MM.1S (cell line): ENCODE measurements around the gene HOXC9.

ENCODE experiments used
- DNase-seq: peaks from one replicate; pipeline ENCODE4 v3.0.0-alpha.2; 2015
- H2AFZ ChIP-seq: fragments of 300-600 bp; sonication (generic); 2 replicates; pipeline ENCODE4 v1.6.0; 2016; ENCODE audit warnings: antibody characterized with exemption, low read length
- H3F3A ChIP-seq: fragments of 300-600 bp; sonication (generic); 2 replicates; pipeline ENCODE4 v1.6.1; 2016; ENCODE audit warnings: mild to moderate bottlenecking, antibody characterized with exemption, low read length, moderate library complexity, mixed read lengths; ENCODE audit not compliant: insufficient read depth
- H3K27ac ChIP-seq: fragments of 300-600 bp; sonication (generic); 2 replicates; pipeline ENCODE4 v1.5.1; 2016; ENCODE audit warnings: mild to moderate bottlenecking, low read length
- H3K27me3 ChIP-seq: fragments of 300-600 bp; sonication (generic); replicated peaks from 2 replicates; pipeline ENCODE4 v1.6.0; 2016; ENCODE audit warnings: low read length; ENCODE audit not compliant: insufficient read depth
- H3K36me3 ChIP-seq: fragments of 300-600 bp; sonication (generic); replicated peaks from 2 replicates; pipeline ENCODE4 v1.6.1; 2016; ENCODE audit warnings: mild to moderate bottlenecking, low read length, mixed read lengths; ENCODE audit not compliant: insufficient read depth
- H3K4me1 ChIP-seq: fragments of 300-600 bp; sonication (generic); 2 replicates; pipeline ENCODE4 v1.6.1; 2016; ENCODE audit warnings: low read length, mixed read lengths
- H3K4me2 ChIP-seq: fragments of 300-600 bp; sonication (generic); 2 replicates; pipeline ENCODE4 v1.6.0; 2016; ENCODE audit warnings: low read depth, low read length
- H3K4me3 ChIP-seq: fragments of 300-600 bp; sonication (generic); 2 replicates; pipeline ENCODE4 v1.5.1; 2016; ENCODE audit warnings: low read length, mixed read lengths
- H3K79me2 ChIP-seq: fragments of 300-600 bp; sonication (generic); 2 replicates; pipeline ENCODE4 v1.6.1; 2016; ENCODE audit warnings: mixed run types, low read length, mixed read lengths
- H3K9ac ChIP-seq: fragments of 300-600 bp; sonication (generic); 2 replicates; pipeline ENCODE4 v1.6.1; 2016; ENCODE audit warnings: low read length, mixed read lengths
- H3K9me2 ChIP-seq: fragments of 300-600 bp; sonication (generic); replicated peaks from 2 replicates; pipeline ENCODE4 v1.6.1; 2016; ENCODE audit warnings: mild to moderate bottlenecking, low read length, mixed read lengths; ENCODE audit not compliant: insufficient read depth
- H3K9me3 ChIP-seq: fragments of 300-600 bp; sonication (generic); replicated peaks from 2 replicates; pipeline ENCODE4 v1.6.1; 2016; ENCODE audit warnings: mild to moderate bottlenecking, low read length, mixed read lengths; ENCODE audit not compliant: insufficient read depth
- H4K20me1 ChIP-seq: fragments of 300-600 bp; sonication (generic); 2 replicates; pipeline ENCODE4 v1.6.1; 2016; ENCODE audit warnings: mild to moderate bottlenecking, low read length, moderate library complexity, mixed read lengths; ENCODE audit not compliant: insufficient read depth
- CTCF ChIP-seq: fragments of 300-600 bp; sonication (generic); IDR thresholded peaks from 2 replicates; pipeline ENCODE4 v1.5.1; 2016; ENCODE audit warnings: antibody characterized with exemption, low read length, mixed read lengths
- EZH2 ChIP-seq: fragments of 300-600 bp; sonication (generic); optimal IDR thresholded peaks from 2 replicates; pipeline ENCODE3; 2017; ENCODE audit warnings: low read depth, mild to moderate bottlenecking, antibody characterized with exemption, low read length, mixed read lengths
- EZH2phosphoT487 ChIP-seq: fragments of 300-600 bp; sonication (generic); IDR thresholded peaks from 2 replicates; pipeline ENCODE4 v1.6.1; 2018; ENCODE audit warnings: antibody characterized with exemption, low read length

Gene HOXC9

DNA sequence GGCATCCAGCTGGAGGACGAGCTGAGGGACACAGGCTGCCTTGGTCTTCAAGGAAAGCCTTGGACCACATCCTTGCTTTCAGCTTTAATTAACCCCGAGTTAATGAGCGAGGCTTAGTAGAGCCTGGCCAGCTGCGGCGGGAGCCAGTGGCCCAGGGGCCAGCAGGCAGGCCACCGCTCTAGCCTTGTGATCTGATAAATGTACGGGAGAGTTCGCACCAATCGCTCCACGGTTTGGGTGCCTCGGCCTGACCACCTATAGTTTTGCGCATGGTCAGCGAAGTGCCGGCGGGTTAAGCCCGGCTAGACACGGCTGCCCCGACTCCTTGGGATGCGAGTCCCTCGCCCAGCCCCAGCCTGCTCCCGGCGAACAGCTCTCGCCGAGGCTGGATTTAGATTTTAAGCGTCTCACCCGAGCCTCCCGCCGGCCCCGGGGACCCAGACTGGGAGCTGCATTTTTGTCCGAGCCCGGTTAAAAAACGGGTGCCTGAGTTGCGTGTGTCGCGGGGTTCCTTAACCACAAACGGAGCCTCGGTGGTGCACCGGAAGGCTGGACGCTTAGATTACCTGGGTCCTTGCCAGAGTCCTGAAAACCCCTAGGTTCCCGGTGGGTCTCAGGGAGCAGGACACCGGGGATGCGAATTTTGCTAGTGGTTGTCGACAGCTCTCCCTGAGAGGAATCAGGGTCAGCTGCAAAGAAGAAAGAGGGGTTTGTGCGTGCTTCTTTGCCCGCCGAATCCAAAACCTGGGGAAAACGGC lies 48.2 kb upstream of the HOXC9 start:
- Histone ChIP-seq H3K9me2 (no peaks in the 10 kb centered on the region), H4K20me1 (no peaks in the 10 kb centered on the region)

GRCh38 chr12:53952335-53952694 lies 47.6 kb upstream of the HOXC9 start:
- Histone ChIP-seq H3K9me3 (no peaks in the 10 kb centered on the region), H3F3A (no peaks in the 10 kb centered on the region), H3K9ac (no peak overlapping the region), H4K20me1 (no peaks in the 10 kb centered on the region), H2AFZ (no peak overlapping the region), H3K4me3 (no peak overlapping the region), H3K36me3 (no peaks in the 10 kb centered on the region), H3K4me2 (no peak overlapping the region), H3K4me1 (0 out of 2 replicates have a peak, but pooled peaks cover 5% of the 10 kb centered on the region), H3K27ac (no peak overlapping the region), H3K27me3 (peaks cover 99% of the 10 kb centered on the region), H3K9me2 (no peaks in the 10 kb centered on the region), H3K79me2 (no peaks in the 10 kb centered on the region)
- TF ChIP-seq EZH2phosphoT487 = no peak
- no peak for TF ChIP-seq EZH2
- no peak for TF ChIP-seq CTCF
- DNase-seq = no peak

More for the DNA sequence above, 48.2 kb upstream of the HOXC9 start:
- DNase-seq = no peak
- Histone ChIP-seq H3K4me2 (no peak overlapping the region), H3K9me3 (no peaks in the 10 kb centered on the region), H3K27me3 (peaks cover 99% of the 10 kb centered on the region), H3K4me3 (no peak overlapping the region), H3K9ac (no peak overlapping the region), H3F3A (no peaks in the 10 kb centered on the region), H3K27ac (no peak overlapping the region), H3K4me1 (0 out of 2 replicates have a peak, but pooled peaks cover 1% of the 10 kb centered on the region), H3K79me2 (no peaks in the 10 kb centered on the region), H3K36me3 (no peaks in the 10 kb centered on the region), H2AFZ (no peak overlapping the region)
- no peak for TF ChIP-seq CTCF
- no peak for TF ChIP-seq EZH2
- TF ChIP-seq EZH2phosphoT487 = 0 out of 2 replicates have a peak, but pooled peaks have one; percentile 79

DNA sequence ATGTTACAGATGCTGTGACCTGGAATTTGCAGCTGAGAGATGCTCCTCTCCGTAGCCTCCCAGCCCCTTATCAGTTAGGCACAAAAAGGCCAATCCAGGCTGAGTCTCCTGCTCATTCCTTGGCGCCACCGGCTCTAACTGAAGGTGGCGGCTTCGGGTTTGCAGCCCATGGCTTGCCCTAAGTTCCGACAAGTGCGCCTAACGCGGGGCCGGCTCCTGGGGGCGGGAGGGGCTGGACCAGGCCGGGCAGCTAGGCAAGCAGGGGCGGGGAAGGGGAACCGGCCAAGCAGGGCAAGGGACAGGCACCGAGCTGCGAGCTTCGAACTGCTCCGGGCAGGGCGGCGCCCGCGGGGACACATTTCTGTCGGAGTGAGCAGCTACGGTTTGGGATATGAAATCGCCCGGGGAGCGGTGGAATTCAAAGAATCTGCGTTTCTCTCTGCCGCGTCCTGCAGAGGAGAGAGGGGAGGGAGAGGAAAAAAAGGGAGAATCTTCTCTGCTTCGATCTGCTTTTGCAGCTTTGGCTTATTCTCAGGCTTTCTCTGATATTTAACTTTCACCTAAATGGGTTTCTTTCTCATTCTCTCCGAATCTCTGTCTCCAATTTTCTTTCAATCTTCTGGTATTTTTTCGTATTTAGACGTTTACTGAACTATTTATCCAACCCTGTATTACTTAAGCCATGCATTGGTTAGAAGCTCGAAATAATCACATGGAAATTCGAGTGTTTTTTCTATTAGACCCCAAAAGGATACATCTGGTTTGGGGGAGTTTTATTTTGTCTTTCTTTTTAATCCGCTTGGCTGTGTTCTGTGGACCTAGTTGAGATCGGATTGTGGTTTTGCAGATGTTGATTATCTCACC lies 46.9 kb upstream of the HOXC9 start:
- Histone ChIP-seq H3K4me1 (0 out of 2 replicates have a peak, but pooled peaks cover 5% of the 10 kb centered on the region), H3K27me3 (peaks cover 99% of the 10 kb centered on the region), H2AFZ (no peak overlapping the region), H3F3A (no peaks in the 10 kb centered on the region), H3K79me2 (no peaks in the 10 kb centered on the region), H3K36me3 (no peaks in the 10 kb centered on the region), H3K9me3 (no peaks in the 10 kb centered on the region), H4K20me1 (no peaks in the 10 kb centered on the region), H3K4me2 (no peak overlapping the region), H3K9me2 (no peaks in the 10 kb centered on the region), H3K27ac (no peak overlapping the region), H3K4me3 (no peak overlapping the region), H3K9ac (no peak overlapping the region)
- no peak for TF ChIP-seq CTCF
- TF ChIP-seq EZH2phosphoT487 = 0 out of 2 replicates have a peak, but pooled peaks have one; percentile 29
- DNase-seq = no peak
